Mesenteric fat pad (tissue), 1 donor: ENCODE data around the gene LAPTM5. TPM values are rescaled to one million over a fixed set of nuclear protein-coding genes. Genes with fewer than 3 reads are reported as not detected.

ENCODE experiments used
- DNase-seq: peaks from one replicate; pipeline ENCODE4 v3.0.0-alpha.2; 2020; ENCODE audit warnings: low spot score
- total RNA-seq: library from RNA; stranded (reverse); fragmentation: NEBNext Ultra II Directional; extraction: Animal tissue kit (Norgen Biotek cat#: 25700); gene quantifications from one replicate; pipeline ENCODE4 v1.2.1, GENCODE V29; 2021
- donor health status: DM: yes; HTN: yes; CAD: no.

LAPTM5 gene
- total RNA-seq, 1 donor from 2014 or later = 251 TPM

DNA sequence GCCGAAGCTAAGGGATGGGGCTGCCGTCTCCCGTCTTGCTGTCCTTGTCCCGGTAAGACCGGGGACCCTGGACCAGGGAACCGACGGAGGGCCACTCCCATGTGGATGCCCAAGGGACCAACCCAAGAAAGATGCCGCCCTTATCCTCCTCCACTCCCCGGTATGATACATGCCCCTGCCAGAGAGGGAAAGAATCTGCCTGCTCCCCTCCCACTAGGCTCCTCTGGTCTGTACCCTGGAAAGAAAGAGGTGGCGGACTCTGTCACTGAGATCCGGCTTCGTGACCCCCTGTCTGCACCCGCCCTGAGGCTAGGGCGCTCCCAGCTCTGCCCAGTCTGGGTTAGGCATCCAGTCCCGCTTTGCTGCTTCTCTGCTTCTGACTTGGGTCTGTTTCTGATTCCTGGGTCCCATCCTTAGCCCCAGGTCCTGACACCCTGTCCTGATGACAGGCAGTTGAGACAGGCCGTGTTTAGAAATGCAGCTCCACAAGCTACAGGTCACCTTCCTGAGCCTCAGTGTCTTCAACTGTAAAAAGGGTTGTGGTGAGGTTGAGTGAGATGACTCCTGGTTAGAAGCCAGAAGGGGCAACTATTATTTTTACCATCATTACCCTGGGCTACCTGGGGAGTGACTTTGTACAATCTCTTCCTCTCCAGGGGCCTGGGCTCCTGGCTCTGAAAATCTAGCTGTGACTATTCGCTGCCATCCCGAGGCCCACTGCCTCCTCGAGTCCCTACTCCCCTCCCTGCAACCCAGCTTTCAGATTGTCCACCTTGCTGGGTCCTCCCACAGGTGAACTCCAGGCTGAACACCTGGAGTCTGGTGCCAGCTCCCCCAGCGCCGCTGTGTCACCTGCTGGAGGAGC is 37.9 kb downstream of the LAPTM5 start:
- no peak for DNase-seq

DNA sequence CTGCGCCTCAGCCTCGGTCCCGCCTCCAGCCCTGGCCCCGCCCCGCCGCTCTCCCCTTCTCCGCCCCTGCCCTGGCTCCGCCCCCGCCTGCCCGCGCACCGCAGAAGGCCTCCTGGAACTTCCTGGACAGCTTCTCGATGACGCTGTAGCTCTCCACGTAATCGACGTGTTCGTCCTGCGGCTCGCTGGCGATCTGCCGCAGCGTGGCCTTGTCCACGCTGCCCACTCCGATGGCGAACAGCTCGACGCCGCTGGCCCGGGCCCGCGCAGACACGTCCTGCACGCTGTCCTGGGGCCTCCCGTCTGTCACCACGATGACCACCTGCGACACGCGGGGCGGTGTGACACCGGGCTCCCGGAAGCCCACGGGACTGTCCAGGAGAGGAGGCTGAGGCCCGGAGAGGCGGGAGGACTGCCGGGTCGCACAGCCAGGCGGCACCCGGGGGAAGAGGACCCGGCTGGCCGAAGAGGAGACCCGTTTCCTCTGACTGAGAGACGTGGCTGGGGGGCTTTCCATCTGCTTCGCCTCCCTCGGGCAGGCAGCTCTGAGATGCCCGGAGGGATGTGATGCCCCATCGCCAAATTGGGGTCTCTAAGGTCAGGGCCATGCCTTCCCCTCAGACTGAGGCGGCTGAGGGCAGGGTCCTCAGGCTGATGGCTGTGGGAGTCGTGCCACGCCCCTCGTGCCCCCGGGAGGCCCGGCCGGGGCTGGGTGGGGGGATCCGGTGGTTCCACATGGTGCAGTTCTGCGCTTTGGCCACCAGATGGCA is 38.8 kb downstream of the LAPTM5 start:
- DNase-seq = peak; percentile 95

DNA sequence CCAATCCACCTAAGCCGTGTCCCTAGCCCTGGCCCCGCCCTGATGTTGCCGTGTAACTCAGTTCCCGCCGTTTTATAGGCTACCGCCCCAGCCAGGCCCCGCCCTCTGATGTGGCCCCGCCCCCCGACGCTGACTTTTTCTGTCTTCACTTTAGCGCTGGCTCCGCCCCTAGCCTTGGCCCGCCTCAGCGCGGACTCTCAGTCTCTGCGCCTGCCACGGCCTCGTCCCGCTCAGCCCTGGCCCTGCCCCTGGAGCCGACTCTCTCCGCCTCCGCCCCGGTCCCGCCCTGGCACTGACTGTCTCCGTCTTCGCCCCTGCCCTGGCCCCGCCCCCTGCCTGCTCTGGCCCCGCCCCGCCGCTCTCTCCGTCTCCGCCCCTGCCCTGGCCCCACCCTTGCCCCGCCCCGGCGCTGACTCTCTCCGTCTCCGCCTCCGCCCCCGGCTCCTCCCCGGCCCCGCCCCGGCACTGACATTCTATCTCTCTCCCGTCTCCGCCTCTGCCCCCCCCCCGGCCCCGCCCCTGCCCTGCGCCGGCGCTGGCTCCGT is 39.4 kb downstream of the LAPTM5 start:
- DNase-seq = peak; percentile 100

DNA sequence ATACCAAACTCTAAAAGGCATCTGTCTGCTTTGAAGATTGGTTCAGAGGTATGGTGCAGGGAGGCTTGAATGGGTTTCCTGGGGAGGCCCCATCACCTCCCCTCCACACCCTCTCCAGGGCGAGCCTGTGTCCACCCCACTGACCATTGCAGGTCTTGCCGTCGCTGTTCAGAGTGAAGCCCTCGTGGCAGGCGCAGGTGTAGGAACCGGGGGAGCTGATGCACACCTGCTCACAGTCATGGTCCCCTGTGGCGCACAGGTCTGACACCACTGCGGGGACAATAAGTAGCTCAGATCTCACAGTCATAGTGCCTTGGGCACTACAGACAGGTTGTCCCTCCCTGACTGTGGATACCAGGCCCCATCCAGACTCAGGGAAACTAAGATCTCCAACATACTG is 40.9 kb downstream of the LAPTM5 start:
- no peak for DNase-seq

DNA sequence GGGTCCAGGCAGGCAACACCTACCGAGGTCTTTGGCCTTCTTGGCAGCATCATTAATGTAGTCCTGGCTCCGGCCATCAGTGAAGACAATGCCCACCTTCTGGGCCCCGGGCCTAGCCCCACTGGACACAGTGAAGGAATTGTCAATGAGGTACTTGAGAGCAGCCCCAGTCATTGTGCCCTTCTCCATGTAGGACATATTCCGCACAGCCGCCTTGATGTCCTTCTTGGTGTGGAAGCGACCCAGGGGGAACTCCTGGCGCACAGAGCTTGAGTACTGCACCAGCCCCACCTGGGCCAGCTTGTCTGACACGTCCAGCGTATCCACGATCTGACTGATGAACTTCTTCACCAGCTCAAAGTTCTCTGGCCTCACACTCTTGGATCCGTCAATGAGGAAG is 41.7 kb downstream of the LAPTM5 start:
- DNase-seq = no peak

DNA sequence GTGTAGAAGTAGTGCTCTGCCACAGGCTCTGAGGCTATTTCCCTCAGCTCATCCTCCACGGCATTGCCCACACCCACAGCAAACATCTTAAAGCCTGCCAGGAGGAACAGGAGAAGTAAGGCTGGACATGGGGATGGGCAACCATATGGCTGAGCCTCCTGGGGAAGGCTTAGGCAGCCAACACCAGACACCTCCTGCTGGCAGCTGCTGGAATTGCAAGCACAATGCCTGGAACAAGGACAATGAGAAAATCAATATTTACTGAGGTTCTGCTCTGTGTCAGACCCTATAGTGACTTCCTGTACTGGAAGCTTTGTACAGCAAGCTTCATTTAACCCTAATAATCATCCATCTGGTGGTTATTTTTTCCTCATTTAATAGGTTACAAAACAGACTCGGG is 42.4 kb downstream of the LAPTM5 start:
- no peak for DNase-seq

DNA sequence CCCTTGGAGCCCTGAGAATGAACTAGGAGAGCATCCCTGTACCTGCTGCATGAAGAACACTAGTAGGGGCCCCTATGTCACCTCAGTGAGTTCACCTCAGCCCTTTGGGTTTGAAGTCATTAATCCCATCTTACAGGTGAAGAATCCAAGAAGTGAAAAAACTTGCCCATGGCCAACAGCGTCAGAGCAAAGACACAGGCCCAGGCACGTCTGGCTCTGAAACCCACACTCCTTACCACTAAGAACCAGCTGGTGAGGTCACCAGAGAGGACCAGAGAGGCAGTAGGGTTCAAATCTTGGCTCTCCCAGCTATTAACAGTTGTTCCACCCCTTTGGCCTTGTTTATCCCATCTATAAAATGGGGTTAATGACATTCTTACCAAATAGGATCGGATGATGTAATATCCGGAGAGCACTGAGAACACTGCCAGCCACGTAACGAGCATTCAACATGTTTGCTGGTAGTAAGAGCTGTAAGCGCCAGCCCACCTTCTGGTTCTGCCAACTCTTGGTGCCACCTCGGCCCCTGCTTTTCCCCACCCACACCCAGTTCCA is 43.0 kb downstream of the LAPTM5 start:
- DNase-seq = no peak

DNA sequence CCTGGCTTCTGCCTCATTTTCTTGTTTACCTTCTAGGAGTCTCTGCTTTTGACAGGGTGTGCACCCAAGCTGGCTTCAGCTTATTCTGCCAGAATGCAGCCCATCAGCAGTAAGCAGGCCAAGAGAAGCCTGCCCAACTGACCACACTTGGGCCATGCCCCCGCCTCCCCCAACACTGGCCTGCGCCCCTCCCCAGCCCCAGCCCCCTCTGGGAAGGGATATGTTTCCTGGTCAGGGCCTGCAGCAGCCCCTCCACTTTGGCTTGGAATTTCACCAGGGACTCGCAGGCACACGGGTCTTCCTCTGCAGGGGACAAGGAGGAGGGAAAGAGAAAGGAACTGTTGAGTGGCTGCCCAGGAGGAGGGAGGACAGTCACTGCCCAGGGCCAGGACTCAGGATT is 43.5 kb downstream of the LAPTM5 start:
- no peak for DNase-seq

DNA sequence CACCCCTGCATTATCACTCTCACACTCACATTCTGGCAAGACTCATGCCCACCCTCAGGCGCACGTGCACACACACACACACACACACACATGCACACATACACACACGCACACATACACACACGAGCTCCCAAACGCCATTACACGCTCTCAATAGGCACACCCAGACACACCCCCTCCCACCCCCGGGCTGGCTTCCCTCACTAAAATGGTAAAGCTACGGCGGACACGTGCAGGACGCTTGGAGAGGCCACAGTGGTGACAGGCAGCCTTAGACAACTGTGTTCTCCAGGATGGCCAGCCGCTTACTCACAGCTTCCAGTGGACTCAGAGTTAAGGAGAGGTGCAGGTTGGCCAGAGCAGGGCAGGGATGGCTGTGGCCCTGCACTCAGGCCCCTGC is 44.3 kb downstream of the LAPTM5 start:
- DNase-seq = no peak

DNA sequence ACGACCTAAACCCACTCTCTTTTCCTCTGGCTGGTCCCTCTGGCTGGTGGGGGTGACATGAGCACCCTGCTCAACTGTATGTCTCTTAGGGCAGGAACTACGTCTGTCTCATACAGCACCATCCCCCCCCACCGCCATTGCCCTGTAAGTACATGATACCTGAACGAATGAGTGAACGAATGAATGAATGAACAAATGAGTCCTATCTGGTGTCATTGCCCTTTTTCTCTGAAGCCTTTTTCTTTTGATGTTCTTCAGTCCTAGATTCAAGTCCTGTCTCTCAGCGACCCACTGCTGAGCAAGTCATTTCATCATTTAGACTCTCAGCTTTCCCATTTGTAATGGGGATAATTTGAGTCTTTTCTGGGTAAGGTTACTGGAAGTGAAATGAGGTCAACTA is 45.0 kb downstream of the LAPTM5 start:
- DNase-seq = no peak

DNA sequence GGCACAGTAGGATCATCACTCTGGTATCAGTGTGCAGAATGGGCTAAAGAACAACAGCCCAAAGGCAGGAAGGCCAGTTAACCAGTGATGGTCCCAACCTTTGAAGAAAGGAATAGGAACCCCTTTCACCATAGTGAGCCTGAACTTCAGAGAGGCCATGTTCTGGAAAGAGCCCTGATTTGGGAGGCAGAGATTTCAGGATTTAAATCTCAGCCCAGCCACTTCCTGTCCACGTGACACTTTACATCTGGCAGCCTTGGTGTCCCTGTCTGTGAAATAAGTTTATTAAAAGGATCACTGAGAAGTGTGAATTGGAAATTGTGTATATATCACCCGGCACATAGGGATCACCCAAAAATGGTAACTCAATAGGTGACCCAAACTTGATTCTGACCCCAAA is 47.2 kb downstream of the LAPTM5 start:
- DNase-seq = no peak

DNA sequence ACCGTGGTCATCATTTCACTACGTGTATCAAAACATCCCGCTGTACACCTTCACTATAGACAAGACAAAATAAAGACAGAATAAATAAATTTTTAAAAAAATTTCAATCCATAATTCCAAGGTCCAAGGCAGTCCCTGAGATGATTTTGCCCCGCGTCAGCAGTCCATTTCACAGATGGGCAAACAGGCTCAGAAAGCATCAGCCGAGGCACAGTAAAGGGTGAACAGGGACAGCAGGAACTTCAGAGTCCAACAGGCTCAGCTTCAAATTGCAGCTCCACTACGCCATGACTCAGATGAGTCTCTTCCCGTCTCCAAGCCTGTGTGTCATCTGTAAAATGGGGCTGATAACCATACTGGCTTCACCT is 49.2 kb downstream of the LAPTM5 start:
- no peak for DNase-seq

DNA sequence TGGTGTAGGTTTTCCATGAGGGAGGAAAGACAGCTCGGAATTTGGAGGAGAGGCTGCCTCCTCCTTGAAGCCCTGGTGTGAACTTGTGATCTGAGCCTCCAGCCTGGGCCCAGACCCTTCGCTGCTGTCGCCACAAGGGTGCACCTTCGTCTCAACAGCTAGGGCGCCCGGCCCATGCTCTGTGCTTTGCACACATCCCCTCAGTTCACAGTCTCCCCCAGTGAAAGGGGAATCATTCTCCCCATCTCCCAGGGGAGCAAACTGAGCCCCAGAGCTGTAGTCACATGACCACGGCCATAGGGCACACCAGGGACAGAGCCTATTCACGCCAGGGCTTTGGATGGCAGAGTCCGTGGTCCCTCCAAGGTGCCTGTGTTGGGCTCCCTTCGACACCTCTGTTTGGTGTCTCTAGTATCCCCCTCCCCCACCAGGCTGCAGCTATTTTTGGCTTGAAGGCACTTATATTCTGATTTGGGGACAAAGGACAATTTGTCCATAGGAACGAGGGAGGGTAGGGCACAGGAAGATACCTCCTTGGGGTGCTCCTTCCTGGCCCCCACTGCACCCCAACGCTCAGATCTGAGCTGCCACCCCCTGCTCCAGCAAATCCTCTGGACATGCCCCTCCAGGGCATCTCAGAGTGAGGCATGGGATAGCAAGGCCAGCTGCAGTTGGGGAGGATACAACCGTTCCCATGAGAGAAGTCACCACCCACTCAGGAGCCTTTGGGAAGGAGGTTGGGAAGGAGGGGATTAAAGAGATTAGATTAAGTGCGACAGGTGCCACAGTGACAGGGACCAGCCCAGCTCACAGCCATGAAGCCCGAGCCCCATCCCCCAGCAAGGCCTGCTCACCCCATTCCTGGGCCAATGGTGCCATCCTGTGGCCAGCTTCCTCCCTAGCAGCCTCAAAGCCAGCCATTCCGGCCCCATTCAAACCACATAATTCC is 49.9 kb downstream of the LAPTM5 start:
- no peak for DNase-seq

DNA sequence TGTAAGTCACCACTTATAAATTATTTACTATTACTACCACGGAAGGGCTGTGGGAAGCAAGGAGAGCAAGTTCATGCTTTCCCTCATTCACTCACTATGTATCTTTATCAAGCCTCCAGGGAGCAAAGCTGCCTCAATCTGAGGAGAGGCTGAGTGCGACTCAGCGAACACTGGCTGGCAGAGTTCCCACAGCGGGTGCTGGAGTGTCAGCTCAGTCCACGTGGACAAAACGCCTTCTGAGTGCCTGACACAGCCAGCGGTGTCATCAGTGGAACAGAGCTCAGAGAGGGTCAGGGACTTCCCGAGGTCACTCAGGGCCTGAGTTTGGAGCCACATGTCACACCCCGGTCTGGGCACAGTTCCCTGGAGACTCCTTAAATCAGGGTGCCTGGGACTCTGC is 51.0 kb downstream of the LAPTM5 start:
- DNase-seq = no peak

DNA sequence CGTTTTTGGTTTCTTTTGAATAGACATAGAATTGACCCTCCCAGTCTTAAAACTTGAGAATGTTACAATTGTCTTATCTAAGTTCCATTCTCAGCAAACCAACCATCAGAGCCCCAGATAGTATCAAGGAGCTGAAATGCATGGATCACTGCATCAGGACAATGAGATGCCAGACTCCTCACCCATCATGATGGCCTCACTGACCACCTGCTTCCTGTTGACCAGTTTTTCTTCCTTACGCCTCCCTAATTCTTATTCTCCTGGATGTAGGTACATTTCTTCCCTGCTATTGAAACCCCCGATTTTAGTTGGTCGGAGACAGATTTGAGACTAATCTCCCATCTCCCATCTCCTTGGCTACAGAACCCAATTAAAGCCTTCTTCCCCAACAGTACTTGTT is 51.9 kb downstream of the LAPTM5 start:
- no peak for DNase-seq

DNA sequence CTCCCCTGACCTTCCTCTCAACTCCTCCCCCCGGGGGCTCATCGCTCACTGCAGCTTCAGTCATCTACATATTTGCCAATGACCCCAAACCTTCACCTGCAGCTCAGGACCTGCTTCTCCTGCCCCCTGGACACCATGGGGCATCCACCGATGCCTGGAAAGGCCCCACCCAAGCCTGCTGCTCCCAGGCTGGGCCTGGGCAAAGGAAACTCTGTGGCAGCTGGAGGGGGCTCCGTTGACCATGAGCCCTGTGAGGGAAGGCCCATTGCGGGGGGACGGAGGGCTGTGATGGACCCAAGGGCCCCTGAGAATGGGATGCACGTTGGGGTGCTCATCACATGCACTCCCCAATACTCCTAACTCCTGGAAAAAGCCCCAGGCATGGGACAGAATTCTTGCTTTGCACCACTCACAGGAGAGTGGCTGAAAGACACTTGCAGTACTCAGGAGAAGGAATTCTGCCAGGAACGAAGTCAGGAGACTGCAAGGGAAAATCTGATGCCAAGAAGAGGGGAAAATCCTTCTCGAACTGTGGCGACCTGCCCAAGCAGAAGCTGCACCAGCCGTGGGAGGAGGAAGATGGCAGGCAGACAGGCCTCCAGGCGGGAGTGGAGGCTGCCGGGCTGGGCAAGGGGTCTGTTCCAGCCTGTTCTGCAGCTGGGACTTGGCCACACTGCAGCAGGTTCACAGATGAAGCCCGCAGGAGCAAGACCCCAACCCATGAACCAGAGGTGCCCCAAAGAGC is 52.6 kb downstream of the LAPTM5 start:
- no peak for DNase-seq

DNA sequence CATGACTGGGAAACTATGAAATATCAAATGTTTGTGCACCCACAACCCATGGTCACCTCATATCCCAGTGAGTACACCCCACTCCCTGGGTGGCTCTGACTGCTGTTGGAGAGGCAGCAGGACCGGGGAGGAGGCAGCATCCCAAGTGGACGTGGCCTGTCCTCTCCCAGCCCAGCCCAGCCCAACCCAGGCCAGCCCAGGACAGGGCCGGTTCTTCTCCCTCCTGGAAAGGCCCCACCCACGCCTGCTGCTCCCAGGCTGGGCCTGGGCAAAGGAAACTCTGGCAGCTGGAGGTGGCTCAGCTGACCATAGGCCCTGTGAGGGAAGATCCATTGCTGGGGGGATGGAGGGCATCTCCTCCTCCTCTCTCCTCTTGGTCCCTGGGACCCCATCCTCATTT is 53.3 kb downstream of the LAPTM5 start:
- no peak for DNase-seq

DNA sequence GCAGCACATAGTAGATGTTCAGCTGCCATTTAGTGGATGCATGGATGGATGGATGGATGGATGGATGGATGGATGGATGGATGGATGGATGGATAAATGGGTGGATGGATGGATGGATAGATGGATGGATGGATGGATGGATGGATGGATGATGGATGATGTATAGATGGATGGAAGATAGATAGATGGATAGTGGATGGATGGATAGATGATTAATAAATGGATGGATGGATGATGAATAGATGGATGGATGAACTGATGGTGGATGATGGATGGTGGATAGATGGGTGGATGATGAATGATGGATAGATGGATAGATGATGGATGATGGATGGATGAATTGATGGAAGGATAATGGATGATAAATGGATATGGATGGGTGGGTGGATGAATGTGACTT is 54.8 kb downstream of the LAPTM5 start:
- DNase-seq = no peak

DNA sequence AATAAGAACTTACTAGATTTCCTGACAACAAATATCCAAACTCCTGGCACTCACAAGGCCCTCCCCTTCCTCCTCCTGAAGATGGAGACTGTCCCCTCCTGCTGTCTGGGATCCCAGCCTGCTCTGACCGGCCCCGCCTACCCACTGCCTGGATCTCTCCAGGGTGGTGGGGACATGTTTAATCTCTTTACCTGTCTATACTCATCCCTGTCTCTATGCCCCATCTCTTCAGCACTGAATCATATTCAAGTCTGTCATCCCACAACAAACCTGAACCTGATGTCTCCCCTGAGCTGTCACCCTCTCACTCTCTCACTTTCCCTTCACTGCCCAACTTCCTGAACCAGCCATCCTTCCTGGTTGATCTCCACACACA is 56.3 kb downstream of the LAPTM5 start:
- no peak for DNase-seq

DNA sequence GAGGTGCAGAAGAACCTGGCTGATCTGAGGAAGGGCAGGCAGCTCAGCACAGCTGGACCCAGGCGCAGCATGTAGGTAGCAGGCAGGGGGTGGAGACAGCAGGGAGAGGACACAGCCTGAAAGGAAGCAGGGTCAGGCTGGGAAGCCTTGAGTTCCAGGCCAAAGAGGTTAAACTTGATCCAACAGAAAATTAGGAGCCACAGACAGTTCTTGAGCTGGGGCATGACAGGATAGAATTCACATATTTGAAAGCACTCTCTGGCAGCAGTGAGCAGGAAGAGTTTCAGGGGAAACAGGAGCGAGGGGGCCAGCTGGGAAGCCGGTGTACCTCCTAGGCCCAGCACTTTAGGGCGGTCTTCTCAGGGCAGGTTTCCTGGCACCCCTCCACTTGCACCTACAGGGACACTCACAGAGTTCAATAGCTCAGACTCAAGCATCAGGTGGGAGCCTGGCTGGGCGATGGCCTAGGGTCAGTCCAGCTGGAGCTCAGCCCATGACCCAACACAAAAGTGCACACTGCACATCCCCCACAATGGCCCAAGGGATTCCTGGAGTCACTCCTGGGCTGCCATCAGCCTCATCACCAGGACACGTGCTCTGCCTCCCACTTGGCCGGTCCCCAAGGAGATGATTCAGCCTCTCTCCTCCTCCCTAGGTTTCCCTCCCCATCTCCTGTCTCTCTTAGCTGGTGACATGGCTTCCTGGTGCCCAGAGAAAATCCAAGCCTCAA is 56.9 kb downstream of the LAPTM5 start:
- DNase-seq = no peak
